Ammon's horn (tissue), 1 donor: ENCODE measurements around the gene LSM14A.
"Not testable (repeated sequence)": the region's sequence is repeated elsewhere in the genome, so short reads cannot be mapped to it uniquely, and the experiment has no call there.

Source experiments
- DNase-seq: peaks from one replicate; pipeline ENCODE4 v3.0.0-alpha.2; 2016; ENCODE audit warnings: low spot score

LSM14A gene

DNA sequence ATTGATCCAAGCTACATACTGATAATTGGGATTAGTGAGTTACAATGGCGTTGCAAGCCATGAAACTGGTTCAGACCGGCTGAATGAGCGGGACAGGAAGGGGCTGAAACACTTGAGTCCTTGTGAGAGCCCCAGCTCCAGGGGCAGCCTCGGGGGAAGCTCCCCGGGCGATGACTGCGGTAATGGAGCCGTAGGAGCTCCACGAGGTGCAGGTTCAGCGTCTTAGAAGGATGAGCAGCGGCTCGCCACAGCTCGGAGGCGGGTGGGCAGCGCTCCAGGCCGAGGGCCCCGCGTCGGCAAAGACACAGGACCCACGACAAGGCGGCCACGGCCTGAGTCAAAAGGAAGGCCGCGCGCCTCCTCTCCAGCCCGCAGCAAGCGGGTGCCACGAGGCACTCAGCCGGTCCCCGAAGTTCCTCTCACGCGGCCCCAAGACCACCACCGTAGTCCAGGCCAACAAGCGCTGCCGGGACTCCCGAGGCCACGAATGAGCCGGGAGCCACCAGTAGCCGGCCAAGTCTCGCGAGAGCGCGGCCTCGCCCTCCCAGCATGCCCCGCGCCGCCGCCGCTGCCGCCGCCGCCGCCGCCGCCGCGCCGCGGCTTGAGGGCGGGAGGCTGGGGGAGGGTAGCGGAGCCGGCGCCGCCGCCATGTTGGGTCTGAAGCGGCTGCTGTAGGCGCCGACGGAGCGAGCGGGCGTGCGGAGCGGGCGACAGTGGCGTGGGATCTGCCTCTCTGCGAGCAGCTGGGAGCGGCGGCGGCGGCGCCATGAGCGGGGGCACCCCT is at the start of gene LSM14A:
TSS of gene LSM14A (plus strand) at position 628 of the 784 bp plus-strand sequence. CDS start at position 767, 139 bp downstream.
- peak; percentile 88 for DNase-seq

DNA sequence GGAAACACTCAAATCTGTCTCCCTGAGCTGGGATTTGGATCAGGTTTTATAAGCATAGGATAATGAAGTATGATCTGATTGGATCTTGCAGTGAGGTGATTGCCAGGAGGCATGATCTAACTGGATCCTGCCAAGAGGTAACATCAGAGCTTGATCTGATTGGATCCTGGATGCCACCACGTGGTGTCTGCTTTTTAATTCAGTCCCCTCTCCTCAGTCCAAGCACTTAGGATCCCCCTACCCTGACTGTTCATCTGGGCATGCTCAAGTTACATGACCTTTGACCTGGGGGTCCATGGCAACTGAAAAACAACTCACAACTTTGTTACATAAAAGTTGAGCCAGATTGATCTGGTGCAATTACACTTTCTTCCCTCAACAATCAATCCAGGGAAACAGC is 47.5 kb upstream of the LSM14A start:
- DNase-seq, result no peak

DNA sequence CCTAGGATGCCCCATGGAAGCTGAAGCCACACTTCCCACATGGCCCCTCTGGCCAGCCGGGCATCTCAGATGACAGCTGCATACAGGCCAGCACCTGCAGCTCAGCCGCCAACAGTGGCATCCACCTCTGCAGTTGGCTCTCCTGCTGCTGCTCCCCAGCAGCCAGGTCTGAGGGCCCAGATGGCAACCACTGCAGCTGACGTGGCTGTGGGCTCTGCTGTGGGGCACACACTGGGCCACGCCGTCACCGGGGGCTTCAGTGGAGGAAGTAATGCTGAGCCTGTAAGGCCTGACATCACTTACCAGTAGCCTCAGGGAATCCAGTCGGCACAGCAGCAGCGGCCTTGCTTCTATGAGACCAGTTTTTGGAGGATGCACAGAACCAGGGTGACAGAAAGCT is 45.3 kb upstream of the LSM14A start:
- DNase-seq, result no peak

GRCh38 chr19:34127684-34128189 is 44.6 kb upstream of the LSM14A start:
- DNase-seq, result no peak

DNA sequence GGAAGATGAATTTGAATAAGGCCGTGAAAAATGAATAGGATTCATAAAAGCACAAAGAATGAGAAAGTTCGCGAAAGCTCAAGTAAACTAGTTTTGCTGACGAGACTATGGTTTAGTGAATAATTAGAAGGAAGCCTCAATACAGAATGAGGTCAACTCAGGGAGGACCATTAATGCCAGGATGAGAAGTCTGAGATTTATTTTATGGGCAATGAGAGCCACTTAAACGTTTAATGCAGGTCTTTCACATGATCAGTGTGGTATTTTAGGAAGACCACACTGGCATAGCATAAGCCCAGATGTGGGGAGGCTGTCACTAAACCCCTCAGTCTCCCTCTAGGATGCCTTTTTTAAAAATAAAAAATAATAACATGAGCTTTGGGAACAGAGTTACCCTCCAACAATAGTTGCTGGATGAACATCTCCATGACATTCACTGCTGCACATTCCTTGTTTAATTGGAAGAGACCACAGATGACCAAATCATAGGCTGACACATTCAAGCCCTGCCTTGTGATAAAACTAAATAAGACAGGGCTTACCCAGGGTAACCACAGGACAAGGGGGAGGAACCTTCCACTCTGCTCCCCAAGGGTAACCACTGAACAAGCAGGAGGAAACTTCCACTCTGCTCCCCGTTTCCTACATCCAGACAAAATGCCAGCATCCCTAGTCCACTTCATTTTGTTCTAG is 43.6 kb upstream of the LSM14A start:
- DNase-seq, result no peak

GRCh38 chr19:34131100-34131499 is 41.2 kb upstream of the LSM14A start:
- DNase-seq, result no peak

GRCh38 chr19:34132145-34132544 is 40.2 kb upstream of the LSM14A start:
- not testable (repeated sequence) for DNase-seq

GRCh38 chr19:34132706-34133105 is 39.6 kb upstream of the LSM14A start:
- DNase-seq, result not testable (repeated sequence)

DNA sequence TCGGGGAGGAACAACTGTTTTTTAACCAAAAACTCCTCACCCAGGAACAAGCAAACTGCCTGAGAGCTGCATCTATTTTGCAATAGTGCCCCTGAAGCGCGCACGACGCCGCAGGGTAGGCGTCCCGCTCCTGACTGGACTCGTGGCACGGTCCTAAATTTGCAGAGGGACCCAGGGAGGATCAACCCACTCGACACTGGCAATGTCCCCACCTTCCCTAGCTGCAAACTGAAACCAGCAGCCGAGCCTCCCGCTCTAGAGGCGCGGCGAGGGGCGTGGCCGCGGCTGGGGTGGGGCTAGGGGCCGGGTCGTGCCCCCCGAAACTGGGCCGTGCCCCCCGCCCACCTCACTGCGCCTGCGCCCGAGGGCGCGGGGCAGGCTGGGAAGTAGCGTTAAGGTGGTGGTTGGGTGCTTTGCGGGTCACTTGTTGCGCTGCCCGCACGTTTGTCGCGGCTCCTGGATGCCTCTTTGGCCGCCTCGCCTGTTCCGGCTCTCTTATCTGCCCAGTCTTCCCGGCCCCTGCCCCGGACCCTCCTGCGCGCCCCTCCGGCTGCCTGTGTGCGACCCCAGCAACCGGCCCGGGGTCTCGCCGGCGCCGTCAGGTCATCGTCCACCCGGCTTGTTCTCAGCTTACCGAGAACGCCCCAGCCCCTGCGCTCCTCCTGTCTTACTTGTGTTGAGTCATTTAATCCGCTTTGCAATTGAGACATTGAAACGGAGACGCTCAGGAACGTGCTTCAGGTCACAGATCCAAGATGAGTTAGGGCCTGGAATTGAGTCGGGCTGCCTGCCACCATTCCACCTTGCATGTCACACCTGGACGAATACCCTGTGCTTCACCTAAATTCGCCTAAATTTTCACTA is 37.9 kb upstream of the LSM14A start:
- peak; percentile 83 for DNase-seq

DNA sequence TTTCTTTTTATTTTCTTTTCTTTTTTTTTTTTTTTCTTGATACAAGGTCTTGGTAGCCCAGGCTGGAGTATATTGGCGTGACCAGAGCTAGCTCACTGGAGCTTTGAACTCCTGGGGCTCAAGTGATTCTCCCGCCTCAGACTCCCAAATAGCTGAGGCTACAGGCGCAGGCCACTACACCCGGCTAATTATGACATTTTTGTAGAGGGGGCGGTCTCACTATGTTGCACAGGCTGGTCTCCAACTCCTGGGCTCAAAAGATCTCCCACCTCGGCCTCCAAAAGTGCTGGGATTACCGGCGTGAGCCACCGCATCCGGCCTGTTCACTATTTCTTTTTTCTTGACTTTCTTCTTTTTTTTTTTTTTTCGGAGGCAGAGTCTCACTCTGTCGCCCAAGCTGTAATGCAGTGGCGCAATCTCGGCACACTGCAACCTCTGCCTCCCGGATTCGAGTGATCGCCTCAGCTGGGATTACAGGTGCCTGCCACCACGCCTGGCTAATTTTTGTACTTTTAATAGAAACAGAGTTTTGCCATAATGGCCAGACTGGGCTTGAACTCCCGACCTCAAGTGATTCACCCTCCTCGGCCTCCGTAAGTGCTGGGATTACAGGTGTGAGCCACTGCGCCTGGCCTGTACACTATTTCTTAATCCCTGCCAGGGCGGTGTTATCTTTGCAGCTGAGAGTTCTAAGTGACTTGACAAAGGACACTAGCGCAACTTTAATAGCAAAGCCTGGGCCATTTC is 37.1 kb upstream of the LSM14A start:
- DNase-seq, result no peak

DNA sequence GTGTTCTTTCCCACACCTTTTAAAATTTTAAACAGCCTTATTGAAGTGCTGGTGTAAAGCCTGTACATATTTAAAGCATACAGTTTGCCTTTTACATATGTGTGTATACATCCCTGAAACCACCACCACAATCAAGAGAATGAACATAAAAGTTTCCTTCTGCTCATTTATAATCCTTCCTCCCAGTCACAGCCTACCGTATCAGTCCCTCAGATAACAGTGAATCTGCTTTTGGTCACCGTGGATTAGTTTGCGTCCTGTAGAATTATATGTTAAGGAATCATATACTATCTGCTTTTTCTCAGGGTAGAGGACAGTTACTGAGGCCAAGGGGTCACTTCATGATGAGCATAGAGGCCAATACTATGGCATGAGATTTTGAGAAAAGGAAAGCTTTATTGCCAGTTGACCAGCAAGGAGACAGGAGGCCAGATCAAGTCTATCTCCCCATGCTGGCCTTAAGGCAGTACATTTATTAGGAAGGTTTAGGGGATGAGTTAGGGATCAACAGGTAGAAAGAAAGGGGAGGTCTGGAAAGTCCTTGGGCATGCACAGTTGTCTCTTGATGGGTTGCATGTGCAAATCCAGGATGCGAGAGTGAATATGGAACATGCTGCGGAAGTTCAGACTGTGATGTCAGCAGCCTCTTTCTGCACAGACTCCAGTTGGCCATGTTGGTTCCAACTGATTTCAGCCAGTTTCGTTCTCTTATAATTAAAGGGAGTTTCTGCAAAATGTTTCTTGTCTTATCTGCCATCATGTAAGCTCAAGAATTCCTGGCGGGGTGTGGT is 36.3 kb upstream of the LSM14A start:
- no peak for DNase-seq

DNA sequence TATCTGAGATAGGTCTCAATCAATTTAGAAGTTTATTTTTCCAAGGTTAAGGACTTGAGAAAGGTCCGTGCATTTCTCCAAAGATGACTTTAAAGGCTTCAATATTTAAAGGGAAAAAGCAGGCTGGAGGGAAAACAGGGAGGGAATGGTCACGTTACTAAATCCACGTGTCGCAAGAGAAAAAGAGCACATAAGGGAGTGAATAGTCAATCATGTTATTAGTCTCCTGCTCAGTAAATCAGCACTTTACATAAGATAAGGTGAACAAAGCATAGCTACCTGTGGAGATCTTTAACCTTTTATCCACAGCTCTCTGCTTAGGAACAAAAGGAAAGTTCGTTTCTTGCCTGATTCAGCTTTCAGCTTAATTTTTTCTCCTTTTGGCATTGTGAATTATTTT is 31.3 kb upstream of the LSM14A start:
- DNase-seq, result no peak

DNA sequence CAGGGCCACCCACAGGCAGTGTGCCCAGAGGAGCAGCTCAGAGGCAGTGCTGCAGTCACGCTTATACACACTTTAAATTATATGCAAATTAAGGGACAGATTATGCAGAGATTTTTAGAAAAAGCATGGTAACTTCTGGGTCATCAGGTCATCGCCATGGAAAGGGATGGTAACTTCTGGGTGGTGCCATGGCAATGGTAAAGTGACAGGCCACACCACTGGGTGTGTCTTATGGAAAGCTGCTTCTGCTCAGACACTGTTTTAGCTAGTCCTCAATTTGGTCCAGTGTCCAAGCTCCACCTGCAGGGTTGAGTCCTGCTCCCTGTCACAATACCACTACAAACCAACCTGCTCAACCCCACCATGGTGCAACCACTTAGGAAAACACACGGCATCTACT is 29.9 kb upstream of the LSM14A start:
- no peak for DNase-seq

GRCh38 chr19:34145741-34146202 is 26.5 kb upstream of the LSM14A start:
- peak; percentile 71 for DNase-seq

DNA sequence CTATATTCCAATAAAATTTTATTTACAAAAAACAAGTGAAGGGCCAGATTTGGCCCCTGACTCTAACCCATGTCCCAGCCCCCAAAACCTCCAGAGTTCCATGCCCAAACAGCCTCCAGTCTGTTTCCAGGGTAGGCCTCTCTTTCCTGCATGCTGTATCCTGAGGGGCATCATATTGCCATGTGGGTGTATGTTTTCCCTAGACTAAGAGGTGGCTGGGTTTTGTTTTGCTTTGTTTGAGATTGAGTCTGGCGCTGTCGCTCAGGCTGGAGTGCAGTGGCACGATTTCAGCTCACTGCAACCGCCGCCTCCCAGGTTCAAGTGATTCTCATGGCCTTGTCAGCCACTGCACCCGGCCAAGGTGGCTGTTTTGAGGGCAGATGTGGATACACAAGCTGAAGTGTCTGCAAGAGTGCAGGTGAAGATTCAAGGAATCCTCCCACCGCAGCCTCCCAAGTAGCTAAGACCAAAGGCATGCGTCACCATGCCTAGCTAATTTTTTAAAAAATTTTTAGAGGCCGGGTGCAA is 23.6 kb upstream of the LSM14A start:
- DNase-seq, result no peak

GRCh38 chr19:34149873-34150272 is 22.4 kb upstream of the LSM14A start:
- DNase-seq, result no peak

GRCh38 chr19:34150558-34150957 is 21.7 kb upstream of the LSM14A start:
- DNase-seq, result no peak

GRCh38 chr19:34151439-34151838 is 20.9 kb upstream of the LSM14A start:
- DNase-seq, result no peak

DNA sequence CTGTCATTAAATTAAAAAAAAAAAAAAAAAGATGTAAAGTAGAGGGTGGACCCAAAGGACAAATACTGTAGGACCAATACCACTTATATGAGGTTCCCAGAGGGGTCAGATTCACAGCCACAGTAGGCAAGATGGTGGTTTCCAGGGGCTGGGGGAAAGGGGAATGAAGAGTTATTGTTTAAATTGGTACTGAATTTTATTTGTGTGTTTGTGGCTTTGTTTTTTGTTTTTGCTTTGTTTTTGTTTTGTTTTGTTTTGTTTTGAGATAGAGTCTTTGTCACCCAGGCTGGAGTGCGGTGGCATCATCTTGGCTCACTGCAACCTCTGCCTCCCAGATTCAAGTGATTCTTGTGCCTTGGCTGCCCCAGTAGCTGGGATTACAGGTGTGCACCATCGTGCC is 17.9 kb upstream of the LSM14A start:
- no peak for DNase-seq

DNA sequence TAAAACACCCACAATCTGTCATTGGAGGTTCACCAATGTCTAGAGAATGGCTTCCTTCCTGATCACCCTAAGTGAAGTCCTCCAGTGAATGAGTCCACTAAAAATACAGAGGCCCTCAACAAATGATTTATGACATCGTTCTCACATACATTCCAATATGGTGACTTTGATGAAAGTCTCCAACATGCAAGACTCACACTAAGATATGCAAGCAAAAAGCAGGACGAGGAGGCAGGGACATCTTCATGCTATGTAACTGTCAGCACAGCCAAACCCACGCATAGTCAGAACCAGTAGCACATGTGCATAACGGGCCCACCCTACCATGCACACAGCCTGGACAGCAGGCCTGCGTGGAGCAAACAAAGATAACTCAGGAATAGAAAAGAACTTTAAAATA is 16.6 kb upstream of the LSM14A start:
- DNase-seq, result no peak
